Neural progenitor cell (in vitro differentiated cells): ENCODE measurements around the gene DUS3L. TPM values are rescaled to one million over a fixed set of nuclear protein-coding genes. Genes with fewer than 3 reads are reported as not detected.

Experiments used
- DNase-seq: peaks from one replicate; pipeline ENCODE4 v3.0.0-alpha.2; 2016; ENCODE audit warnings: low spot score
- H2AFZ ChIP-seq: fragments of 200-600 bp; sonication (generic); replicated peaks from 2 replicates; pipeline ENCODE4 v1.6.1; 2016; ENCODE audit warnings: antibody characterized with exemption
- H3F3A ChIP-seq: fragments of 200-600 bp; sonication (generic); 2 replicates; pipeline ENCODE4 v1.6.1; 2016; ENCODE audit warnings: antibody characterized with exemption, low read depth
- H3K27ac ChIP-seq: fragments of 200-600 bp; sonication (generic); 2 replicates; pipeline ENCODE4 v1.5.1; 2016; ENCODE audit warnings: mild to moderate bottlenecking
- H3K27me3 ChIP-seq: fragments of 200-600 bp; sonication (generic); 2 replicates; pipeline ENCODE4 v1.6.1; 2016; ENCODE audit warnings: mild to moderate bottlenecking, moderate library complexity
- H3K36me3 ChIP-seq: fragments of 200-600 bp; sonication (generic); 2 replicates; pipeline ENCODE4 v1.5.1; 2016
- H3K4me1 ChIP-seq: fragments of 200-600 bp; sonication (generic); 2 replicates; pipeline ENCODE4 v1.6.1; 2016; ENCODE audit warnings: mixed run types
- H3K4me2 ChIP-seq: fragments of 200-600 bp; sonication (generic); 2 replicates; pipeline ENCODE4 v1.6.1; 2016
- H3K4me3 ChIP-seq: fragments of 200-600 bp; sonication (generic); 2 replicates; pipeline ENCODE4 v1.5.1; 2016
- H3K79me2 ChIP-seq: fragments of 200-600 bp; sonication (generic); 2 replicates; pipeline ENCODE4 v1.6.1; 2016; ENCODE audit warnings: low read depth
- H3K9ac ChIP-seq: fragments of 200-600 bp; sonication (generic); 2 replicates; pipeline ENCODE4 v1.6.1; 2016
- H3K9me3 ChIP-seq: fragments of 200-600 bp; sonication (generic); 2 replicates; pipeline ENCODE4 v1.5.1; 2016; ENCODE audit warnings: low read depth
- H4K20me1 ChIP-seq: fragments of 200-600 bp; sonication (generic); 2 replicates; pipeline ENCODE4 v1.6.1; 2016; ENCODE audit warnings: low read depth
- H3K27ac Mint-ChIP-seq: 3 replicates; pipeline ENCODE4 v1.8.0; 2021; ENCODE audit warnings: mixed read lengths
- H3K27me3 Mint-ChIP-seq: 2 replicates; pipeline ENCODE4 v1.8.0; 2022; ENCODE audit warnings: low read depth, mild to moderate bottlenecking, inconsistent platforms, moderate library complexity, mixed read lengths; ENCODE audit not compliant: insufficient read depth
- H3K36me3 Mint-ChIP-seq: 3 replicates; pipeline ENCODE4 v1.8.0; 2021; ENCODE audit warnings: mixed read lengths
- H3K4me1 Mint-ChIP-seq: 3 replicates; pipeline ENCODE4 v1.8.0; 2021; ENCODE audit warnings: mixed read lengths
- H3K4me3 Mint-ChIP-seq: 3 replicates; pipeline ENCODE4 v1.8.0; 2021; ENCODE audit warnings: mild to moderate bottlenecking, moderate library complexity, mixed read lengths
- H3K9me3 Mint-ChIP-seq: 3 replicates; pipeline ENCODE4 v1.8.0; 2020; ENCODE audit warnings: mixed read lengths
- CTCF ChIP-seq: fragments of 200-600 bp; sonication (generic); IDR thresholded peaks from 2 replicates; pipeline ENCODE4 v1.5.1; 2017; ENCODE audit warnings: antibody characterized with exemption, mild to moderate bottlenecking
- EZH2 ChIP-seq: fragments of 200-600 bp; sonication (generic); IDR thresholded peaks from 2 replicates; pipeline ENCODE4 v1.6.1; 2017; ENCODE audit warnings: antibody characterized with exemption, mild to moderate bottlenecking, moderate library complexity
- EZH2phosphoT487 ChIP-seq: fragments of 200-600 bp; sonication (generic); IDR thresholded peaks from 2 replicates; pipeline ENCODE4 v1.6.1; 2017; ENCODE audit warnings: antibody characterized with exemption
- total RNA-seq: library from RNA; depleted of rRNA; stranded (reverse); fragments of >200 nt; gene quantifications from 2 replicates; pipeline ENCODE4 v1.2.3, GENCODE V29; 2015; ENCODE audit warnings: low replicate concordance

DUS3L gene
- total RNA-seq, 1 donor from 2014 or later = 20.7 TPM

GRCh38 chr19:5742051-5742450 is 48.9 kb downstream of the DUS3L start:
- Histone ChIP-seq H3F3A (no peaks in the 10 kb centered on the region), H3K27ac (no peak overlapping the region), H3K79me2 (no peaks in the 10 kb centered on the region), H4K20me1 (no peaks in the 10 kb centered on the region), H3K9ac (no peak overlapping the region), H3K9me3 (no peaks in the 10 kb centered on the region), H3K4me3 (no peak overlapping the region), H3K4me2 (no peak overlapping the region), H3K4me1 (no peaks in the 10 kb centered on the region), H3K27me3 (no peaks in the 10 kb centered on the region), H3K36me3 (no peaks in the 10 kb centered on the region), H2AFZ (no peak overlapping the region)
- no peak for DNase-seq
- Mint-ChIP-seq H3K4me1 (peaks cover 2% of the 10 kb centered on the region), H3K9me3 (peaks cover 4% of the 10 kb centered on the region), H3K27ac (peak overlapping the region; percentile 32), H3K4me3 (no peak overlapping the region), H3K36me3 (no peaks in the 10 kb centered on the region), H3K27me3 (peaks cover 8% of the 10 kb centered on the region)
- TF ChIP-seq CTCF (no peak), EZH2phosphoT487 (no peak), EZH2 (no peak)

- no peak overlapping the region for H3K27ac ChIP-seq
- no peak overlapping the region for H3K4me3 ChIP-seq
- peaks cover 7% of the 10 kb centered on the region for H3K27me3 ChIP-seq
- peaks cover 4% of the 10 kb centered on the region for H3K9me3 Mint-ChIP-seq
- TF ChIP-seq EZH2phosphoT487 (no peak), EZH2 (no peak), CTCF (no peak)
- no peaks in the 10 kb centered on the region for H3K36me3 Mint-ChIP-seq
- H3K9ac ChIP-seq = no peak overlapping the region
- H3K27me3 Mint-ChIP-seq = peaks cover 12% of the 10 kb centered on the region
- no peaks in the 10 kb centered on the region for H3K4me1 ChIP-seq
- no peaks in the 10 kb centered on the region for H3K4me1 Mint-ChIP-seq
- no peaks in the 10 kb centered on the region for H3F3A ChIP-seq
- no peaks in the 10 kb centered on the region for H3K9me3 ChIP-seq
- no peak overlapping the region for H3K4me3 Mint-ChIP-seq
- H3K79me2 ChIP-seq = no peaks in the 10 kb centered on the region
- no peaks in the 10 kb centered on the region for H3K36me3 ChIP-seq
- H2AFZ ChIP-seq = no peak overlapping the region
- no peak for DNase-seq
- H4K20me1 ChIP-seq = no peaks in the 10 kb centered on the region
- no peak overlapping the region for H3K27ac Mint-ChIP-seq
- no peak overlapping the region for H3K4me2 ChIP-seq
These were observed 52.5 kb downstream of the DUS3L start for GRCh38 chr19:5738423-5738822.

Other genes with a start within 250 kb of the DUS3L start
- 1.8 and 3.5 TPM in 2 replicates for gene TINCR, start 223.2 kb downstream of the DUS3L start, total RNA-seq
- gene SAFB2, start 168.4 kb downstream of the DUS3L start, total RNA-seq = 45.2 and 53.3 TPM in 2 replicates
- 57.9 and 89.2 TPM in 2 replicates for gene SAFB, start 168.1 kb downstream of the DUS3L start, total RNA-seq
- gene MICOS13, start 110.6 kb downstream of the DUS3L start, total RNA-seq = 7.5 and 15.0 TPM in 2 replicates
- 7.7 and 60.5 TPM in 2 replicates for gene HSD11B1L, start 110.1 kb downstream of the DUS3L start, total RNA-seq
- gene RPL36, start 100.9 kb downstream of the DUS3L start, total RNA-seq = 778 and 991 TPM in 2 replicates
- gene LONP1, start 71.0 kb downstream of the DUS3L start, total RNA-seq = 35.9 and 68.4 TPM in 2 replicates
- not detected in 2 replicates for gene CATSPERD, start 70.5 kb downstream of the DUS3L start, total RNA-seq
- 0.40 TPM in 1 of 2 replicates, not detected in the other for gene PRR22, start 6.4 kb downstream of the DUS3L start, total RNA-seq
- gene NRTN, start 13.9 kb upstream of the DUS3L start, total RNA-seq = 2.4 and 6.0 TPM in 2 replicates
- not detected in 2 replicates for gene FUT6, start 48.5 kb upstream of the DUS3L start, total RNA-seq
- 0.34 TPM in 1 of 2 replicates, not detected in the other for gene FUT3, start 60.3 kb upstream of the DUS3L start, total RNA-seq
- gene FUT5, start 79.4 kb upstream of the DUS3L start, total RNA-seq = 0.09 TPM in 1 of 2 replicates, not detected in the other
- 102 and 197 TPM in 2 replicates for gene NDUFA11, start 112.6 kb upstream of the DUS3L start, total RNA-seq
- gene VMAC, start 113.7 kb upstream of the DUS3L start, total RNA-seq = 4.6 and 6.8 TPM in 2 replicates
- 2.2 and 12.4 TPM in 2 replicates for gene CAPS, start 123.1 kb upstream of the DUS3L start, total RNA-seq
- 77.8 and 83.5 TPM in 2 replicates for gene RANBP3, start 187.0 kb upstream of the DUS3L start, total RNA-seq